HG03097 (cell line): ENCODE measurements around the gene LGI4.
"Not testable (repeated sequence)": the region's sequence is repeated elsewhere in the genome, so short reads cannot be mapped to it uniquely, and the experiment has no call there.

Source experiments
- ATAC-seq: cut with Tn5 transposase; IDR thresholded peaks from one replicate; pipeline ENCODE4 v1.9.1; 2021; ENCODE audit not compliant: unreplicated experiment, low FRiP score

Gene LGI4

DNA sequence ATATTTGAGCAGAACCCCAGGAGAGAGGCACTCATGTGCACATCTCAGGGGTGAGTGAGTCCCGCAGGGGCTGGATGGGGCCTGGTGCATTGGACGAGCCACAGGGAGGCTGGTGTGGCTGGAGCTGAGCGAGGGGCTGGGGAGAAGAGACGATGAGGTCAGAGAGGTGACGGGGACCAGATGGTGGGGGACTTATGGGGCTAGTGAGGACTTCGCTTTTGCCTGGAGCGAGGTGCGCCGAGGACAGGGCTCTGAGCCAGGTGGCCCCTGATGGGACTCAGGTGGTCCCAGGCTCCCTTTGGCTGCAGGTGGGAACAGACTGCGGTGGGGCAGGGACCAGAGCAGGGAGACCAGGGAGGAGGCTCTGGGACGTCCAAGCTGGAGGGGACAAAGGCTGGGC, 26.1 kb downstream of the LGI4 start:
- no peak for ATAC-seq

DNA sequence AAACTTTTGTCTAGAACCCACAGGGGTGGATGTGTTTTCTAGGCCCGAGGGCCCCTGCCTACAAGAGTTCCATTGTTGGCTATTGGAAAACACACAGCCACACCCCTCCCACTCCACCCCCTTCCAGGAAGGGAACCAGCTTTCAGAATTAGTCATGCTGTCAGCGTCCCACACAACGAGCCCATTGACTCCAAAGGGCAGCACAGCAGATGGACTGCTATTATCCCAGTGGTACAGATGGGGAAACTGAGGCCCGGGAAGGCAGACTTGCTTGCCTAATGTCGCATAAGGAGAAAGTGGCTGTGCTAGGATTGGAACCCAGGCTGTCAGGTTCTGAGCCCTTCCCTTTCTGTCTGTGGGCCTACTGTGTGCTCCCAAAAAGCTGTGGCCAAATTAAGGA, 27.3 kb downstream of the LGI4 start:
- ATAC-seq: no peak

DNA sequence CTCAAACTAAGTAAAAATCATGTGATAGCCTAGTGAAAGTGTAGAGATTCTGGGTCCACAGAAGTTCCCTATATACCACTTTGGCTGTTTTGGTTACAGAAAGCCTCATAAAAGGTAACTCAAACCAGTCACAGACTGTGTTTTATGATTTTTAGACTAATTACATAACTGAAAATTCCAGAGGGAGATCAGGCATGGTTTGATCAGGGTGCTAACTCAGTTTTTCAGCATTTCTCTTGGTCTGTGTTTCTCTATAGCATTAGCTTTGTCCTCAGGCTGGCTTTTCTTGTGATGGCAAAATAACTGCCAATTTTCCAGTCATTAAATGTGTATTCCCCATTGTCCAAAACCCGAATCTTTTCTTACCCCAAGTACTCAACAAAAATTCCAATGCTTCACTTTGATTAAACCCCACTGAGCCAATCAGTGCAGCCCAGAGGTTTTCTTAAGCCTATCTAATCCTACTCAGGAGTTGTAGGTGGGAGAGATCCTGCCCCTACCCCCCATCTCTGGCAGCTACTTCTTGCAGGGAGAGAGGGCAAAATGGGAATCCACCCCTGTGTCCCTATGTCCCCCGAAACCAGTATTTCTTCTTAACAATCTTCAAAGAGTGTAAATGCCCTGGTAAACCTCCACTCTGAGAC, 27.8 kb downstream of the LGI4 start:
- ATAC-seq: no peak

DNA sequence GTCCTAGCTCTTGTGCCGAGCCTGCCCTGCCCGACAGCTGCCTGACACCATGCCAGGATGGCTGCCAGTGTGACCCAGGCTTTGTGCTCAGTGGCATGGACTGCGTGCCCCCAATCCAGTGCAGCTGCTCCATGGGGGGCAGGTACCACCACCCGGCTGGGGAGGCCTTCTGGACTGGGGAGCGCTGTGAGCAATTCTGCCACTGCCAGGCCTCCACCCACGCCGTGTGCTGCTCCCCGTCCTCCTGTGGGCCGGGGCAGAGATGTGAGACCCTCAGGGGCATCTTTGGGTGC, 28.6 kb downstream of the LGI4 start:
- ATAC-seq: no peak

DNA sequence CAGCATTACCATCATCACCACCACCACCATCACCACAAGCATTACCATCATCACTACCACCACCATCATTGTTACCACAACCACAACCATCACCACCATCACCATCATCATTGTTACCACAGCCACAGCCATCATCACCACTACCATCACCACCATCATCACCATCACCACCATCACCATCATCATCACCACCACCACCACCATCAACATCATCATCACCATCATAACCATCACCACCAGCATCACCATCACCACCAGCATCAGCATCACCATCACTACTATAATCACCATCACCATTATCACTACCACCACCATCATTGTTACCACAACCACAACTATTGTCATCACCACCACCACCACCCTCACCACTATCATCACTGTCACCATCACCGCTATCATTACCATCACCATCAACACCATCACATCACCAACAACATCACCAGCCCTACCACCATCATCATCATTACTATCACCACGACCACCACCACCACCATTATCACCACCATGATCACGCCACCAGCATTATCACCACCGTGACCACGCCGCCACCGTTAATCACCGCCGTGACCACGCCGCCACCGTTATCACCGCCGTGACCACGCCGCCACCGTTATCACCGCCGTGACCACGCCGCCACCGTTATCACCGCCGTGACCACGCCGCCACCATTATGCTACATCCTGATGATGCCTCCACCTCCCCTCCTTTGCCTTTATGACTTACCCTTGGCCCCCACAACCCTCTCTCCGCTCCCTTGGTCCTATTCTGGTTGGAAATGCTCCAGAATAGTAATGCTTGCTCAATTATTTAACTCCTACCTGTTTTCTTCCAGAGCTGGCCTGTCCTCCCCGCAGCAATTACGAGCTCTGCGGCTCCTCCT, 29.2 kb downstream of the LGI4 start:
- ATAC-seq: no peak

DNA sequence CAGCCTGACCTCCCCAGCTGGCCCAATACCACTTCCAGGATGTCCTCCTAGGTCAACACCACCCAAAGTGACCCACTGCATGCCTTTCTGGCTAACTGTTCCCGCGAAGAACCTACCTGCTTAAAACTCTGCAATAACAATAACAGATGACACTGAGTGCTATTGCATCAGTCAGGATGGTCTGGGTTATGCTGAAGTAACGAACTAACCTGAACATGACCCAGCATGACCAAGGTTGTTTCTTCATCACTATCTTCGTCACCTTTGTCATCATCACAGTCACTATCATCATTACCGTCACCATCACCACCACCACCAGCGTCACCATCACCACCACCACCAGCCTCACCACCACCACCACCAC, 29.8 kb downstream of the LGI4 start:
- no peak for ATAC-seq

DNA sequence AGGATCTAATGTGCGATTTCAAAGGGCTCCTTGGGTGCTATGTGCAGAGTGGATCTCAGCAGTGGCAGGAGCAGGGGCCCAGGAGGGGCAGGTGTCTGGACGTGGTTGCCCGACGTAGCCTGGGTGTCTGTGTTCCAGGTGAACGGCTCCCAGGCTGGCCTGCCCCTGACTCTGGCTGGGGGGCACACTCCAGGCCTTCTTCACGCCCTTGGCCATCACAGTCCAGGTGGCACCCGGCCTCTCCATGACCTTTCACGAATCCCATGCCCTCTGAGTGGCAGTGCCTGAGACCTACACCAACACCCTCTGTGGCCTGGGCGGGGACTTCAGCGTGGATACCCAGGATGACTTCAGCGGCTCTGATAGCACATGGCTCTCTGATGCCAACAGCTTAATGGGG, 30.5 kb downstream of the LGI4 start:
- no peak for ATAC-seq

DNA sequence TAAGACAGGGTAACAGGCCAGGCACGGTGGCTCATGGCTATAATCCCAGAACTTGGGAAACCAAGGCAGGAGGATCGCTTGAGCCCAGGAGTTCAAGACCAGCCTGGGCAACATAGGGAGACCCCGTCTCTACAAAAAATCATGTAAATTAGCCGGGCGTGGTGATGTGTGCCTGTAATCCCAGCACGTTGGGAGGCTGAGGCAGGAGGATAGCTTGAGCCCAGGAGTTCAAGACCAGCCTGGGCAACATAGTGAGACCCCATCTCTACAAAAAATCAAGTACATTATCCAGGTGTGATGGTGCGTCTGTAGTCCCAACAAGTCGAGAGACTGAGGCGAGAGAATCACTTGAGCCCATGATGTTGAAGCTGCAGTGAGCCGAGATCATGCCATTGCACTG, 31.2 kb downstream of the LGI4 start:
- ATAC-seq: not testable (repeated sequence)

DNA sequence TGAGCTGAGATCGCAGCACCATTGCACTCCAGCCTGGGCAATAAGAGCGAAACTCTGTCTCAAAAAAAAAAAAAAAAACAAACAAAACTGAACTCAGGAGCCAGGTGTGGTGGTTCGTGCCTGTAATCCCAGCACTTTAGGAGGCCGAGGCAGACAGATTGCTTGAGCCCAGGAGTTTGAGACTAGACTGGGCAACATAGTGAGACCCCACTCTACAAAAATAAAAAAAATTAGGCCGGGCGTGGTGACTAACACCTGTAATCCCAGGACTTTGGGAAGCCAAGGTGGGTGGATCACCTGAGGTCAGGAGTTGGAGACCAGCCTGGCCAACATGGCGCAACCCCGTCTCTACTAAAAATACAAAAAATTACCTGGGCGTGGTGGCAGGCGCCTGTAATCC, 32.9 kb downstream of the LGI4 start:
- not testable (repeated sequence) for ATAC-seq

DNA sequence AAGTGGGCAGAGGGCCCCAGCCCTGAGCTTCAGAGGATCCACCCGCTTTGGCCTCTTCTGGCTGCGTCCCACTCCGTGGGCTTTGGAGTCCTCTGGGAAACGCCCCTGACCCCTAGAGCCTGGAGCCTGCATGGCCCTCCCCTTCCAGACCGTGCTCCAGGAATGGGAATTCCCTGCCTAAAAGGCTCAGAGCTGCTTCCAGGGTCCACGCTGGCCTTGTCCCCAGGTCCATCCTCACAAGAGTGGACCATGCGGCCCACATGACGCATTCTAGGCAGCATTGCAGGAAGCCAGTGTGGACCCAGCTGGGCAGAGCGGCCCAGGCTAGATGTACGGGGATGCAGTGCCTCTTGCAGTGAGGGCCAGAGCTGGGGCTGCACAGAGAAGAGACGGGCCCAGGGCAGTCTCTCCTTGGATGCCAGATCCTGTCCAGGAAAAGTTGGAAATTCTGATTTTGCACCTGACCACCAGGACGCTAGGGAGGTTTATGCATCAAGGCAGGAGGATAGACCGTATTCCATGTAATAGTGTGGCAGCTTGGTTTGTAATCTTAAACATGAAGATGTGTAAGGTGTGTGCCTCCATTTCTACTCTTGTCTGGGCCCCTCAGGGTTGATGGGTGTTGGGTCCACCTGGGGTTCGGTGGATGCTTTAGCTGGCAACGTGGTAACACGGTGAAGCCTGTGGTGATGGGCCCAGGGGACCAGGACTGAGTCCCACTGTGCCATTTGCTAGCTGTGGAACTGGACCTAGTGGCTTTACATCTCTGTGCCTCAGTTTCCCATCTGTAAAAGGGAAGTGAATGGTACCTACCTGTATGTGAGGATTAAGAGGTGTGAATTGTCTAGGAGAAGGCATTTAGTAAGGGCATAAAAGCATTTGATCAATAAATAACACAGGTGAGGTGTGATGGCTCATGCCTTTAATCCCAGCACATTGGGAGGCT, 34.0 kb downstream of the LGI4 start:
- ATAC-seq: no peak

DNA sequence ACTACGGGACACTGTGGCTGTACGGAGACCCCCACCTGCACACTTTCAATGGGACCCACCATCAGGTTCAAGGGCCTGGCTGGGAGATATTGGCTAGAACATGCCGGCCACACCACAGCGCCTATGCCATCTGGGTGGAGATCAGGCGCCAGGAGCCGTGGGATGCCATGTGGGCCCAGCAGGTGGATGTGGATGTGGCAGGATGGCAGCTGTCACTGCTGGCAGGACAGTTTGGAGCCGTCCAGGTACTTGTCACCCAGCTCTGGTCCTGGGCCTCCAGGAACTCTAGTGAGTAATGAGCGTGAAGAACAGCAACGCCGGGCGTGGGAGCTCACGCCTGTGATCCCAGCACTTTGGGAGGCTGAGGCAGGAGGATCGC, 35.0 kb downstream of the LGI4 start:
- ATAC-seq: no peak

DNA sequence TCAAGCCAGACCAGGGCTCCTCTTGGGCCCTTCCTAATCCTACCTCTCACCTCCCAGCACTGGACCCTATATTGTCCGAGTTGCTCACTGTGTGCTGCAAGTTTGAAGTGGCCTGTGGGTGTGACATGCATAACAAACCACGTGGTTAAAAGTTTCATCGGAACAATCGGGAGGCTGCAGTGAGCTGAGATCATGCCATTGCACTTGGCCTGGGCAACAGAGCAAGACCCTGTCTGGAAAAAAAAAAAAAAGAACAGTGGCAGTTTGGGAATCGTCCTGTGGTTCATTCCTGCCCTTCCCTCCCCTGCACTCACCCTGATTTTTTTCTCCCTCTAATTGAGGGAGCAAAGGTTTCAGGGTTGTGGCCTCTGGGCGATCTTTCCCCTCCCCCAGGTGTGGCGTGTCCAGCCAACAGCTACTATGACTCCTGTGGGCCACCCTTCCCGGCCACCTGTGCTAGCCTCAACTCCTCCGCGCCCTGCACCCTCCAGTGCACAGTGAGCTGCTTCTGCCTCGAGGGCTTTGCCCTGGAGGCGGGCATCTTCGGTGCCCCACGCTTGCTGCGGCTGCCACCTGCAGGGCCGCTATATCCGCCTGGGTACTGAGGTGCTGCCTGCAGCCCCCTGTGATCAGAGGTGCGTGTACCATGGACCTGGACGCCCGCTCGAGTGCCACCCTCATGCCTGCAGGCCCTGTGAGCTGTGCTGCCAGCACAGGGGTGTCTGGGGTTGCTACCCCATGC, 35.5 kb downstream of the LGI4 start:
- ATAC-seq: no peak

DNA sequence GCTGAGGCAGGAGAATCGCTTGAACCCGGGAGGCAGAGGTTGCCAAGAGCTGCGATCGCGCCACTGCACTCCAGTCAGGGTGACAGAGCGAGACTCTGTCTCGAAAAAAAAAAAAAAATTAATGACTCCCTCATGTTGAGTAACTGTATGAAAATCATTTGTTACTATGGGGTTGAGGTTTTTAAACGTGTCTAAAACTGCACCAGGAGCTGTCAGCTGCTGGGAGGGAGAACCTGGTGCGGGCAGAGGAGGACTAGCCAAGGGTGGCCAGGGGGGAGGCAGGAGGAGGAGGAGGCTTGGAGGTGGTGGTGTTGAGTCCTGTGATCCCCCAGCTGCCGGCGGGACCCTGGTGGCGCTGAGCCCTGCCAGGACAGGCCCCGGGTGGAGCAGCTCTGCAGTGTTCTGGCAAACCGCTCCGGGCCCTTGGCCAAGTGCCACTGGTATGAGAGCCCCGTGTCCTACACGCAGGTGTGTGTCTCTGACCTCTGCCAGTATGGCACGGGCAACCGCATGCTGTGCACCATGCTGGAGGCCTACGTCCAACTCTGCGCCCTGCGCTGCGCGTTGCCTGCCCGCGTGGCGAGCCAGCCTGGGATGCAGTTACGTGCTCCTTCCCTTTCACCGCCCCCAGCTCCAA, 36.3 kb downstream of the LGI4 start:
- no peak for ATAC-seq

DNA sequence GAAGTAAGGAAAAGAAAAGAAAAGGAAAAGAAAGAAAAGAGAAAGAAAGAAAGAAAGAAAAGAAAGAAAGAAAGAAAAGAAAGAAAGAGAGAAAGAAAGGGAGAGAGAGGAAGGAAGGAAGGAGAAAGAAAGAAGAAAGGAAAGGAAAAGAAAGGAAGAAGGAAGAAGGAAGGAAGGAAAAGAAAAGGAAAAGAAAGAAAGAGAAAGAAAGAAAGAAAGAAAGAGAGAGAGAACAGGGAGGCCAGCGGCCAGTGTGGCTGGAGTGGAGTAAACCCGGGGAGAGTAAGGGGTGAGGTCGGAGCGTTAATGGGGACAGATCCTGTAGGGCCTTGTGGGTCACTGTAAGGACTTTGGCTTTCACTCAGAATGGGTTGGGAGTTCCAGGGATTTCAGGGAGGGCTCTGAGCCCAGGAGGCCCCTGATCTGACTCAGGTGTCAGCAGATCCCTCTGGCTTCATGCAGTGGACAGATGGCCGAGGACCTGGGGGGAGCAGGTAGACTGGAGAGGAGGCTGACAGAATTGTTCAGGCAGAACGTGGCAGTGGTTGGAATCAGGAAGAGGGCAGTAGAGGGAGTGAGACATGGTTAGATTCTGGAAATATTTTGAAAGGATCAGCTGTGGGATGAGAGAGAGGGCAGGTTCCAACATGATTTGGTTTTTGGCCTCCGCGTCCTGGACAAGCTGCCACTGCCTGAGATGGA, 39.0 kb downstream of the LGI4 start:
- ATAC-seq: no peak

DNA sequence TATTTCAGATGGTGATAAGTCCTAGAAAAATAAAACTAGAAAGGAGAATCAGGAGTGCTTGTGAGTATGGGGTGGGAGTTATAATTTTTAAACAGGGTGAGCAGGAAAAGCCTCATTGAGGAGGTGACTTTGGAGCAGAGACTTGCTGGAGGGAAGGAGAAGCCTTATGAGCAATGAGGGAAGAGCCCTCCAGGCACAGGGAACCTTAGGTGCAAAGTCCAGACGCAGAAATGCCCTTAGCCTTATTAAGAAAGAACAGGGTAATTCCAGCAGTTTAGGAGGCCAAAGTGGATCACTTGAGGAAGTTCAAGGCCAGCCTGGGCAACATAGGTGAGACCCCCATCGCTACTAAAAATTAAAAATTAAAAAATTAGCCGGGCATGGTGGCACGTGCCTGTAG, 40.2 kb downstream of the LGI4 start:
- ATAC-seq: no peak

DNA sequence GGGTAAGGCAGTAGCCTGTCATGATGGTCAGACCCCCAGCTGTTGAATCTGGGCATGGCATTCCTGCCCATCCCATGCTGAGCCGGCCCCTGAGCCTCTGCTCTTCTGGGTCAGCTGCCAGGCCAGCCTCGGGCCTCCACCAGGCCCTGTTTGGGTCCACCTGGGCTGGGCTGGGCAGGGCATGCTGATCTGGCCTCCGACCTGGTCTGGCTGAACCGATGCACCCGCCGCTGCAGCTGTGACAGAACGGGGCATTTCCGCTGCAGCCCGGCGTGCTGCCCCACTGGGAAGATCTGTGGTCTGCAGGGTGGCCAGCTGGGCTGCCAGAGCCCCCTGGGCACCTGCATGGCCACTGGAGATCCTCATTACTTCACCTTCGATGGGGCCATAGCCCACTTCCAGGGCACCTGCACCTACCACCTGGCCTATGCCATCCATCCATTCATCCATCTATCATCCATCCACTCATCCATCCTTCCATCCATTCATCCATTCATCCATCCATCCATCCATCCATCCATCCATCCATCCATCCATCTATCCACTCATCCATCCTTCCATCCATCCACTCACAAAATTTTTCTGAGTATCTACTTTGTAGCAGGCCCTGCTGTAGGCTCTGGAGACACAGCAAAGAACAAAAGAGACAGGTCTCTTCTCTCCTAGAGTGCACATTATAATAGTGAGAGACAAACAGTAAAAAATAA, 40.8 kb downstream of the LGI4 start:
- ATAC-seq: no peak

DNA sequence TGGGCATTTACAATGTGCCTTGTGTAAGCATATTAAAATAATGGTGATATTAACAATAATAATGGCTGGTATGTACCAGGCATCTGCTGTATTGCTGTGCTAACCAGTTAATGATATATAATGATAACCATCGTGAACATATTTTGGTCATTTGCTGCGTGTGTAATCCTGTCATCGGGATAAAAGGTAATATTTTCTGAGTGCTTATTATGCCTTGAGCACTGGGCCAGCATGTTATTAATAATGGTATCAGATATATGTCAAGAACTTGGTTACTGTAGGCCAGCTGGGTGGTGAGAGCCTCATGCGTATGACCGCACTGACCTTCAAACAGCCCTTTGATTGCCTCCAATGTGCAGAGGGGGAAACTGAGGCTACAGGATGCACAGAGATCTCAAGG, 41.4 kb downstream of the LGI4 start:
- no peak for ATAC-seq

DNA sequence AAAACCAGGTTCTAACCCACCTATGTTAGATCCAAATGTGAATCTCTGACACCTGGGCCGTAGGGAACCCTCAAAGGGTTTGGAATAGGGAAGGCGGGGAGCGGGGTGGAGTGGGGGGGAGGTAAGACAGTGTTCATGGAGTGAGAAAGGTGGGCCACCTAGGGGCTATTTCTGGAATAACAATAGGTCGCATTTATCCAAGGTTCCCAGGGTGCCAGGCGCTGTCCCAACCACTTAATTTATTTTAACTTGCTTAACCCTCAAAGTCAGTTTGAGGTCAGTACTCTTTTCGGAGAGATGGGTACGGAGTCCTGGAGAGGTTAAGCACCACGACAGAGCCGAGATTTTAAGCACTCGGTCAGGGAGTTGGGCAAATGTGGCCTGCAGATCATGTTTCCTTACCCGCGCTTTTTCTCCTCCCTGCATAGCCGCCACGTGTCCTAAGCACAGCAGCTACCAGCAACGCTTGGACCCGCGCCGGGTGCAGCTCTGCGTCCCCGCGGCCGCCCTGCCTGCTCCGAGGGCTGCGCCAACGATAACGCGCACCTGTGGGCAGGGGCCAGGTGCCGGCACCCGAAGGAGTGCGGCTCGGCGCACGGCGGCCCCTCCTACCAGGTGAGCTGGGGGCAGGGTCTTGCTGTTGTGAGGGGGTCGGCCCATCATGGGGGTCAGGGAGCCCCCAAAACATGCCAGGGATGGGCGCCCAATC, 44.2 kb downstream of the LGI4 start:
- no peak for ATAC-seq

DNA sequence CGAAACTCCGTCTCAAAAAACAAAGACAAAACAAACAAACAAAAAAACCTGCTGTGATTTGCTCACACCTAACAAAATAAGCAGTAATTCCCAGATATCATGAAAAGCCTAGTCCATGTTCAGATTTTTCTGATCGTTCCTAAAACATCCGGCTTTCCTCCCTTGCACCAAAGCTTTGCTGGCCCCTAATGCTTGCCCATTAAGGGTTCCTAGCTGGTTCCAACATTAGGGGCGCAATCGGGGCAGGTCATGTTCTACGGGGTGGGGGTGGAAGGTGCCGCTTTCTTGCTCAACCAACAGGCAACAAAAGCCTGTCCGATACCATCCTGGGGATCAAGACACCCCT, 44.7 kb downstream of the LGI4 start:
- no peak for ATAC-seq
